ENCODE data around the gene NDUFB6. TPM values are rescaled to one million over a fixed set of nuclear protein-coding genes. Genes with fewer than 3 reads are reported as not detected.

Gene NDUFB6
- total RNA-seq, 3 donors from 2014 or later = 26.2 to 37.4 (median 30.0) TPM

- H3K4me3 ChIP-seq = no peak overlapping the region
- DNase-seq (ENCODE audit: low spot score in 2 of 2) = no peak
- H3K36me3 ChIP-seq = no peaks in the 10 kb centered on the region
- H3K27me3 ChIP-seq = no peaks in the 10 kb centered on the region
- no peak for TF ChIP-seq POLR2AphosphoS5 (IDR thresholded peaks at IDR 0.05)
- no peak for TF ChIP-seq CTCF (IDR thresholded peaks at IDR 0.05)
- no peak for TF ChIP-seq POLR2A (IDR thresholded peaks at IDR 0.05)
- H3K27ac ChIP-seq = no peak overlapping the region
- H3K4me1 ChIP-seq = no peaks in the 10 kb centered on the region
- H3K9me3 ChIP-seq = no peaks in the 10 kb centered on the region
- intact Hi-C loops (cut with DNase I; ENCODE audit: low total_unique reads) = no loop called here
Observed at GRCh38 chr9:32523910-32524309, 49.0 kb downstream of the NDUFB6 start.

GRCh38 chr9:32518276-32518675, 54.7 kb downstream of the NDUFB6 start:
- no peaks in the 10 kb centered on the region for H3K36me3 ChIP-seq
- H3K27ac ChIP-seq = no peak overlapping the region
- no peak overlapping the region for H3K4me3 ChIP-seq
- TF ChIP-seq CTCF (IDR thresholded peaks at IDR 0.05) (no peak), POLR2AphosphoS5 (IDR thresholded peaks at IDR 0.05) (no peak), POLR2A (IDR thresholded peaks at IDR 0.05) (no peak)
- no peaks in the 10 kb centered on the region for H3K27me3 ChIP-seq
- peaks cover 0 to 6% of the 10 kb centered on the region in 2 donors for H3K9me3 ChIP-seq
- intact Hi-C loops (cut with DNase I; ENCODE audit: low total_unique reads) = no loop called here
- no peaks in the 10 kb centered on the region for H3K4me1 ChIP-seq
- DNase-seq (ENCODE audit: low spot score in 2 of 2) = no peak

GRCh38 chr9:32516241-32516640, 56.7 kb downstream of the NDUFB6 start:
- H3K27ac ChIP-seq = no peak overlapping the region

GRCh38 chr9:32508728-32509127, 64.2 kb downstream of the NDUFB6 start:
- TF ChIP-seq POLR2A (IDR thresholded peaks at IDR 0.05) (no peak), POLR2AphosphoS5 (IDR thresholded peaks at IDR 0.05) (no peak), CTCF (IDR thresholded peaks at IDR 0.05) (no peak)
- intact Hi-C loops (cut with DNase I; ENCODE audit: low total_unique reads) = no loop called here

More at GRCh38 chr9:32516241-32516640, 56.7 kb downstream of the NDUFB6 start:
- peaks cover 0 to 6% of the 10 kb centered on the region in 2 donors for H3K9me3 ChIP-seq
- H3K4me3 ChIP-seq = no peak overlapping the region
- intact Hi-C loops (cut with DNase I; ENCODE audit: low total_unique reads) = no loop called here
- no peak for DNase-seq (ENCODE audit: low spot score in 2 of 2)
- TF ChIP-seq CTCF (IDR thresholded peaks at IDR 0.05) (no peak), POLR2AphosphoS5 (IDR thresholded peaks at IDR 0.05) (no peak), POLR2A (IDR thresholded peaks at IDR 0.05) (no peak)
- no peaks in the 10 kb centered on the region for H3K27me3 ChIP-seq
- no peaks in the 10 kb centered on the region for H3K4me1 ChIP-seq
- H3K36me3 ChIP-seq = no peaks in the 10 kb centered on the region

GRCh38 chr9:32503008-32503407, 70.0 kb downstream of the NDUFB6 start:
- Histone ChIP-seq H3K27ac (no peak overlapping the region), H3K36me3 (no peaks in the 10 kb centered on the region), H3K4me3 (no peak overlapping the region), H3K27me3 (no peaks in the 10 kb centered on the region), H3K9me3 (no peaks in the 10 kb centered on the region), H3K4me1 (no peaks in the 10 kb centered on the region)
- DNase-seq (ENCODE audit: low spot score in 2 of 2) = no peak
- TF ChIP-seq POLR2A (IDR thresholded peaks at IDR 0.05) (no peak), CTCF (IDR thresholded peaks at IDR 0.05) (no peak), POLR2AphosphoS5 (IDR thresholded peaks at IDR 0.05) (no peak)
- intact Hi-C loops (cut with DNase I; ENCODE audit: low total_unique reads) = no loop called here

More at GRCh38 chr9:32508728-32509127, 64.2 kb downstream of the NDUFB6 start:
- Histone ChIP-seq H3K27me3 (no peaks in the 10 kb centered on the region), H3K36me3 (no peaks in the 10 kb centered on the region), H3K4me3 (no peak overlapping the region), H3K4me1 (no peaks in the 10 kb centered on the region), H3K27ac (no peak overlapping the region), H3K9me3 (peaks cover 0 to under 1% of the 10 kb centered on the region in 2 donors)
- no peak for DNase-seq (ENCODE audit: low spot score in 2 of 2)

Other genes with a start within 250 kb of the NDUFB6 start
- gene ACO1, start 188.5 kb downstream of the NDUFB6 start, total RNA-seq = 100 to 1,000 TPM in 1 of 3 donors, 10 to 100 TPM in 2; 44.2 to 169 (median 47.1) TPM
- 10 to 100 TPM in 2 of 3 donors, 1 to 10 TPM in 1; 6.4 to 16.7 (median 12.5) TPM for gene RIGI, start 47.0 kb downstream of the NDUFB6 start, total RNA-seq
- gene SMIM27, start 20.8 kb downstream of the NDUFB6 start, total RNA-seq = 1 to 10 TPM; 5.6 to 8.6 (median 5.6) TPM
- gene TOPORS, start 20.6 kb downstream of the NDUFB6 start, total RNA-seq = 10 to 100 TPM; 20.2 to 35.6 (median 26.5) TPM
- gene TAF1L, start 62.5 kb upstream of the NDUFB6 start, total RNA-seq = not detected
- not detected for gene TMEM215, start 210.4 kb upstream of the NDUFB6 start, total RNA-seq